Kidney epithelial cell (primary cell): Measurements from ENCODE around the gene CCNG1. TPM values are rescaled to one million over a fixed set of nuclear protein-coding genes. Genes with fewer than 3 reads are reported as not detected.

Source experiments
- DNase-seq: peaks from one replicate; pipeline ENCODE4 v3.0.0-alpha.2; 2010; ENCODE audit warnings: low read depth
- H3K27me3 ChIP-seq: 2 replicates; pipeline ENCODE4 v1.6.0; 2011; ENCODE audit warnings: low read length; ENCODE audit not compliant: control insufficient read depth, insufficient read depth
- H3K36me3 ChIP-seq: 2 replicates; pipeline ENCODE4 v1.5.1; 2011; ENCODE audit warnings: low read length; ENCODE audit not compliant: control insufficient read depth, insufficient read depth
- H3K4me3 ChIP-seq: 2 replicates; pipeline ENCODE4 v1.5.1; 2011; ENCODE audit warnings: low read depth, mild to moderate bottlenecking, control low read depth, low read length
- total RNA-seq: library from RNA; depleted of rRNA; stranded (reverse); fragments of >200 nt; gene quantifications from 2 replicates; pipeline ENCODE4 v1.2.3, GENCODE V29; 2015
- TF ChIP-seq, protein P1 (sequence below): IDR thresholded peaks from 2 replicates; pipeline ENCODE4 v1.5.1; 2011; ENCODE audit warnings: mild to moderate bottlenecking, moderate library complexity, low read length, control low read depth, inconsistent platforms; ENCODE audit not compliant: insufficient read depth, poor library complexity, severe bottlenecking

The CCNG1 gene
- total RNA-seq, 1 donor from 2014 or later: 206 TPM

DNA sequence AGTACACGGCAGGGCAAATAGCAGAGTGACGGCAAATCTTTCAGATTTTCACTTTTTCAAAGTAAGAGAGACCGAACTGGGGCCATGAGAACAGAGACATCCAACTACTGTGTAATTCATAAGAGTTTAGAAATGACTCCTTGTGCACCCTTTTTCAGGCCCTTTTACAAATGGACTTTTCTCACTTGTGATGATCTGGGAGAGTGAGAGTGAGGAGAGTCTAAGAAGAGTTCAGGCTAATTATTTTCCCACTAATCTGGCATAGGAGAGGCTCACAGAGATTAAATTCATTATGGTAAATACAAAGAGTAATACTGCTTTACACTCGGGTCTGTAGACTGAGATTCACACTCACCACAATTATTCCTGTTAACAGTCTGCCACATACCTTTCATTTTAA is 880 bp upstream of the CCNG1 start:
- no peak overlapping the region for H3K4me3 ChIP-seq
- no peak for DNase-seq
- H3K36me3 ChIP-seq: no peaks in the 10 kb centered on the region
- H3K27me3 ChIP-seq: no peaks in the 10 kb centered on the region
- TF ChIP-seq, protein P1, sequence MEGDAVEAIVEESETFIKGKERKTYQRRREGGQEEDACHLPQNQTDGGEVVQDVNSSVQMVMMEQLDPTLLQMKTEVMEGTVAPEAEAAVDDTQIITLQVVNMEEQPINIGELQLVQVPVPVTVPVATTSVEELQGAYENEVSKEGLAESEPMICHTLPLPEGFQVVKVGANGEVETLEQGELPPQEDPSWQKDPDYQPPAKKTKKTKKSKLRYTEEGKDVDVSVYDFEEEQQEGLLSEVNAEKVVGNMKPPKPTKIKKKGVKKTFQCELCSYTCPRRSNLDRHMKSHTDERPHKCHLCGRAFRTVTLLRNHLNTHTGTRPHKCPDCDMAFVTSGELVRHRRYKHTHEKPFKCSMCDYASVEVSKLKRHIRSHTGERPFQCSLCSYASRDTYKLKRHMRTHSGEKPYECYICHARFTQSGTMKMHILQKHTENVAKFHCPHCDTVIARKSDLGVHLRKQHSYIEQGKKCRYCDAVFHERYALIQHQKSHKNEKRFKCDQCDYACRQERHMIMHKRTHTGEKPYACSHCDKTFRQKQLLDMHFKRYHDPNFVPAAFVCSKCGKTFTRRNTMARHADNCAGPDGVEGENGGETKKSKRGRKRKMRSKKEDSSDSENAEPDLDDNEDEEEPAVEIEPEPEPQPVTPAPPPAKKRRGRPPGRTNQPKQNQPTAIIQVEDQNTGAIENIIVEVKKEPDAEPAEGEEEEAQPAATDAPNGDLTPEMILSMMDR: no peak

DNA sequence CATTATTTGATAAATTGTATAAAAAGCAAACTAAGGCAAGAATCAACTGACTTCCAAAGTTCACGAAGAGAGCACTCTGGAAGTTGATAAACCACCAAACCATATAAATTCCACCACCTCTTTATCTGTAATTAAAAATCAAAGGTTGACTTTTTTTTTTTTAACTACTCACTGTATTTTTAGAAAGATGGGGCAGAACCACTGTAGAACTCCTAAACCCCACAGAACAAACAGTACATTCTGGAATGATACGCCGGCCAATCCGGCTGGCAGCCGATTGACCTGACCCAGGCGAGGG is 435 bp upstream of the CCNG1 start:
- Histone ChIP-seq H3K27me3 (no peaks in the 10 kb centered on the region), H3K36me3 (no peaks in the 10 kb centered on the region), H3K4me3 (peak overlapping the region; percentile 71)
- no peak for DNase-seq
- TF ChIP-seq, protein P1: no peak

DNA sequence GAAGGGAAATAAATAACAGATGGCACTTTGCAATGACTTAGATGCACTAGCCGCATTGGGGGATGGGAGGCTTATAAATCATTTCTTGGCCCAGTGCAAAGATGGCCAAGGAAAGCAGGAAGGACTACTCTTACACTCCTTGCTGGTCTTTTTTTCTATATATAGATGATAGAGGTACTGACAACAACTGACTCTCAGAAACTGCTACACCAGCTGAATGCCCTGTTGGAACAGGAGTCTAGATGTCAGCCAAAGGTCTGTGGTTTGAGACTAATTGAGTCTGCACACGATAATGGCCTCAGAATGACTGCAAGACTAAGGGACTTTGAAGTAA is 1.7 kb downstream of the CCNG1 start:
- H3K27me3 ChIP-seq: no peaks in the 10 kb centered on the region
- H3K36me3 ChIP-seq: no peaks in the 10 kb centered on the region
- peak overlapping the region; percentile 71 for H3K4me3 ChIP-seq
- DNase-seq: no peak
- TF ChIP-seq, protein P1: no peak

DNA sequence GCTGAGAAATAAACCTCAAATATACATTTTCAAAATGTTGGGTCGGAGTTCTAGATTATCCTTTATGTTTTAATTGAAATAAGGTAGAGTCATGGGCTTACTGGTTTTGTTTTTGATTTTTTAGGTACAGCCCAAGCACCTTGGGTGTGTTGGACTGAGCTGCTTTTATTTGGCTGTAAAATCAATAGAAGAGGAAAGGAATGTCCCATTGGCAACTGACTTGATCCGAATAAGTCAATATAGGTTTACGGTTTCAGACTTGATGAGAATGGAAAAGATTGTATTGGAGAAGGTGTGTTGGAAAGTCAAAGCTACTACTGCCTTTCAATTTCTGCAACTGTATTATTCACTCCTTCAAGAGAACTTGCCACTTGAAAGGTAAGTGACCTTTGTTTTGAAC is 3.6 kb downstream of the CCNG1 start:
- DNase-seq: no peak
- TF ChIP-seq, protein P1: no peak
- Histone ChIP-seq H3K4me3 (no peak overlapping the region), H3K27me3 (no peaks in the 10 kb centered on the region), H3K36me3 (no peaks in the 10 kb centered on the region)

DNA sequence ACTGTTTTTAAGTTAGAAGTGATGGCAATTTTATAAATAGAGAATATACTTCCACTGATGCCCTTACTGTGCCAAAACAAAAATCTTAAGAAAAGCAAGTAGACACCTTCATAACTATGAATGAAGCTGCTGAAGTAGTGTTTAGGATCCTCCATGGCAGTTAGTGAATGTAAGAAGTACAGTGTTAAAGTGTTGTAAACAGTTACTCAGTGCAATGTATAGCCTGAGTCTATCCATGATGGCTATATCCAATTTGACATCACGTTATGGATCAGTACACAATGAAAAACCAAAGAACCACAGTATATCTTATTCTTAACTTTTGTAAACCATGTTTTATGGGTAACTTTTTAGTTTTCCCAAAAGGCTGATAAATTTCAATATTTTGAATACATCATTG is 7.1 kb downstream of the CCNG1 start:
- no peak for DNase-seq
- TF ChIP-seq, protein P1: no peak
- no peaks in the 10 kb centered on the region for H3K27me3 ChIP-seq
- H3K36me3 ChIP-seq: no peaks in the 10 kb centered on the region
- no peak overlapping the region for H3K4me3 ChIP-seq

DNA sequence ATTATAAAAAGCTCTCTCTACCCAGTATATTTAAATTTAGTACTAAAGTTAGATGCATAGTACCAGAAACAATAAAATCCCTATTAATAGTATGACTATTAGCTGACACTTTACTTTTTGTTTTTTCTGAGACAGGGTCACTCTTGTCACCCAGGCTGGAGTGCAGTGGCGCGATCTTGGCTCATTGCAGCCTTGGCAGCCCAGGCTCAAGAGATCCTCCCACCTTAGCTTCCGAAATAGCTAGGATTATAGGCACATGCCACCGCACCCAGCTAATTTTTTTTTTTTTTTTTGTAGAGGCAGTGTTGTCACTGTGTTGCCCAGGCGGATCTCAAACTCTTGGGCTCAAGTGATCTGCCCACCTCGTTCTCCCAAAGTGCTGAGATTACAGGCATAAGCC is 8.0 kb downstream of the CCNG1 start:
- H3K4me3 ChIP-seq: no peak overlapping the region
- no peaks in the 10 kb centered on the region for H3K27me3 ChIP-seq
- TF ChIP-seq, protein P1: no peak
- no peaks in the 10 kb centered on the region for H3K36me3 ChIP-seq
- DNase-seq: no peak
